Upper lobe of left lung (tissue), 6 donors: ENCODE results near the gene STK39. TPM values are rescaled to one million over a fixed set of nuclear protein-coding genes. Genes with fewer than 3 reads are reported as not detected.
"Not testable (repeated sequence)": the region's sequence is repeated elsewhere in the genome, so short reads cannot be mapped to it uniquely, and the experiment has no call there.

Source experiments
- ATAC-seq, 2 donors: fragments of 200-7000 bp; cut with Tn5 transposase; one replicate each; pipeline ENCODE4 v1.9.1; 2022; ENCODE audit warnings: mild to moderate bottlenecking in 2 of 2, moderate library complexity in 2 of 2; ENCODE audit not compliant: low FRiP score in 2 of 2
- DNase-seq, 2 donors: peaks; one replicate each; pipeline ENCODE4 v3.0.0-alpha.2; 2019 to 2020
- H3K27ac ChIP-seq, 4 donors: fragments of 200-600 bp; sonication (generic); one replicate each; pipeline ENCODE4 v1.5.1; 2016 to 2019
- H3K27me3 ChIP-seq, 4 donors: fragments of 200-600 bp; sonication (generic); one replicate each; pipeline ENCODE4 v1.5.1; 2017 to 2019
- H3K36me3 ChIP-seq, 4 donors: fragments of 200-600 bp; sonication (generic); one replicate each; pipeline ENCODE4 v1.5.1; 2016 to 2019
- H3K4me1 ChIP-seq, 4 donors: fragments of 200-600 bp; sonication (generic); one replicate each; pipeline ENCODE4 v1.5.1; 2018 to 2019
- H3K4me3 ChIP-seq, 4 donors: fragments of 200-600 bp; sonication (generic); one replicate each; pipeline ENCODE4 v1.5.1; 2017 to 2019; ENCODE audit warnings: mild to moderate bottlenecking in 2 of 4, moderate library complexity in 1 of 4
- H3K9me3 ChIP-seq, 4 donors: fragments of 200-600 bp; sonication (generic); one replicate each; pipeline ENCODE4 v1.5.1; 2018 to 2019
- EP300 ChIP-seq, 4 donors: sonication (generic); formaldehyde crosslinking; IDR thresholded peaks; one replicate each; pipeline ENCODE4 v1.5.1; 2017; ENCODE audit warnings: antibody characterized with exemption in 4 of 4, control low read depth in 2 of 4
- POLR2A ChIP-seq, 4 donors: fragments of 450-650 bp; IDR thresholded peaks; one replicate each; pipeline ENCODE4 v1.5.1; 2016 to 2017; ENCODE audit warnings: antibody characterized with exemption in 4 of 4, mild to moderate bottlenecking in 2 of 4
- POLR2AphosphoS5 ChIP-seq, 2 donors: sonication (generic); formaldehyde crosslinking; IDR thresholded peaks; one replicate each; pipeline ENCODE4 v1.5.1; 2017; ENCODE audit warnings: antibody characterized with exemption in 2 of 2
- WGBS, 2 donors: methylation state at CpG; one replicate each; pipeline ENCODE4 v1.1.5; 2017 to 2018; 5-methylcytosine and 5-hydroxymethylcytosine counted together
- total RNA-seq, 6 donors: library from RNA; depleted of rRNA in 4 of 6; stranded (reverse); fragments of >200 nt in 4 of 6; gene quantifications; one replicate each; pipeline versions ENCODE4 v1.1.0 to v1.2.1, GENCODE V29; 2016 to 2021
- TF ChIP-seq, protein P1 (sequence below), 6 experiments: fragments of 450-650 bp in 4 of 6; fragments of 200-600 bp in 2 of 6; sonication (generic) in 2 of 6; IDR thresholded peaks; one replicate each; pipeline ENCODE4 v1.5.1; 2016 to 2019; ENCODE audit warnings: antibody characterized with exemption in 6 of 6
- donor health status: DM: no; HTN: no; CAD: no; lungs with moderate emphysema.
- donor health status: DM: no; HTN: yes; CAD: no; lungs with severe emphysema.

STK39 gene
- total RNA-seq, 6 donors from 2014 or later = 7.9 to 18.8 (median 12.1) TPM

DNA sequence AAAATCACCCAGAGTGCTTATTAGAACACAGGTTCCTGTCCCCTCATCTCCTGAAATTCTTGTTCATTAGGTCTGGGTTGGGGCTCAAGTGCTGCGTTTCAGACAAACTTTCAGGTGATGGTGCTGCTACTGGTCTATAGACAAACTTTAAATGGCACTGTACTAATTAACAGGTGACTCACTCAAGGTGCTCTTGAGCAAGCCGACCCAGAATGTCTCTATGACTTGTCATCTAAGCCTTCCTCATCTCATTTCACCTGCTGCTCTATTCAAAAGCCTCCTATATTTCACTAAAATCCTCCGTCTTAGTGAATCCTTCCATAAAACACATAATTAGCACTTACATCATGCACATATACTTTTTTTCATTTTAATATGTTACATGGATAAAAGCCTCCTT is 29.9 kb upstream of the STK39 start:
- DNase-seq (no peak), ATAC-seq (no peak)
- TF ChIP-seq EP300 (IDR thresholded peaks at IDR 0.05) = no peak
- H3K27ac ChIP-seq = no peak overlapping the region
- H3K27me3 ChIP-seq = no peaks in the 10 kb centered on the region
- H3K36me3 ChIP-seq = no peaks in the 10 kb centered on the region
- 74 to 88% methylated on average over 3 of the region's 3 CpGs for WGBS, 2 donors
- H3K4me1 ChIP-seq = no peaks in the 10 kb centered on the region
- no peak overlapping the region for H3K4me3 ChIP-seq
- no peaks in the 10 kb centered on the region for H3K9me3 ChIP-seq

DNA sequence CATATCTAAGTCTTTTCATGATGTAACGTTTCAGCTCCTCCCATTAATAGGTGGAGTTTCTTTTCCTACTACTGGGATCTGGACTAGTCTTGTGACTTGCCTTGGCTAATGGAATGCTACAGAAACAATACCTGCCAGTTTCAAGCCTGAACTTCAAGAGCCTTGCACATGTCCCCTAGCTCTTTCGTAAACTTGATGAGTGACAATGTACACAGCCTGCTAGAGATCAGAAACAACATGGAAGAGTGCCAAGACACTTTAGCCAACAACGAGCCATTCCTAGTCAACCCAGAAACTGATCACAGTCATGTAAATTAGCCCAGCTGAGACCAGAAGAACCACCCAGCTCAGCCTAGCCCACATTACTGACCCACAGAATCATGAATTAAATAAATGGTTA is 24.8 kb upstream of the STK39 start:
- H3K27me3 ChIP-seq = no peaks in the 10 kb centered on the region
- 63 to 66% methylated on average over 3 of the region's 3 CpGs for WGBS, 2 donors
- no peaks in the 10 kb centered on the region for H3K36me3 ChIP-seq
- no peaks in the 10 kb centered on the region for H3K4me1 ChIP-seq
- TF ChIP-seq, protein P1, sequence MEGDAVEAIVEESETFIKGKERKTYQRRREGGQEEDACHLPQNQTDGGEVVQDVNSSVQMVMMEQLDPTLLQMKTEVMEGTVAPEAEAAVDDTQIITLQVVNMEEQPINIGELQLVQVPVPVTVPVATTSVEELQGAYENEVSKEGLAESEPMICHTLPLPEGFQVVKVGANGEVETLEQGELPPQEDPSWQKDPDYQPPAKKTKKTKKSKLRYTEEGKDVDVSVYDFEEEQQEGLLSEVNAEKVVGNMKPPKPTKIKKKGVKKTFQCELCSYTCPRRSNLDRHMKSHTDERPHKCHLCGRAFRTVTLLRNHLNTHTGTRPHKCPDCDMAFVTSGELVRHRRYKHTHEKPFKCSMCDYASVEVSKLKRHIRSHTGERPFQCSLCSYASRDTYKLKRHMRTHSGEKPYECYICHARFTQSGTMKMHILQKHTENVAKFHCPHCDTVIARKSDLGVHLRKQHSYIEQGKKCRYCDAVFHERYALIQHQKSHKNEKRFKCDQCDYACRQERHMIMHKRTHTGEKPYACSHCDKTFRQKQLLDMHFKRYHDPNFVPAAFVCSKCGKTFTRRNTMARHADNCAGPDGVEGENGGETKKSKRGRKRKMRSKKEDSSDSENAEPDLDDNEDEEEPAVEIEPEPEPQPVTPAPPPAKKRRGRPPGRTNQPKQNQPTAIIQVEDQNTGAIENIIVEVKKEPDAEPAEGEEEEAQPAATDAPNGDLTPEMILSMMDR (IDR thresholded peaks at IDR 0.05) = no peak
- TF ChIP-seq EP300 (IDR thresholded peaks at IDR 0.05) (no peak), POLR2AphosphoS5 (IDR thresholded peaks at IDR 0.05) (no peak), POLR2A (IDR thresholded peaks at IDR 0.05) (no peak)
- no peak for ATAC-seq
- DNase-seq = no peak
- no peaks in the 10 kb centered on the region for H3K9me3 ChIP-seq
- H3K4me3 ChIP-seq = no peak overlapping the region
- no peak overlapping the region for H3K27ac ChIP-seq

DNA sequence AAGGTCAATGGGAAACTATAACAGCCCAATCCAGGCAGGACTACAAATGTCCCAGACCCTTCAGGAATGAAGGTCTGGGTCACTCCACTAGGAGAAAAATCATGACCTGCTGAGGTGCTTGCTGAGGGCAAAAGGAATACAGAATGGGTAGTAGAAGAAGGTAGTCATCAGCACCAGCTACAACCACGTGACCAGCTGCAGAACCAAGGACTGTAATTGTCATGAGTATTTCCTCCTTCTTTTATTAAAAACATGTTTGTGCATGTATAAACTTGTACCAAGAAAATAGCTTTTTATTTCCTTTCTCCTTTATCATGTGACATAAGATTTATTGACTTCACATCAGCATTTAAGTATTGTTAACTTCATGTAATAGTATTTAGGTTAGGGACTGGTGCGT is 15.5 kb upstream of the STK39 start:
- H3K4me3 ChIP-seq, ATAC-seq, H3K27me3 ChIP-seq, DNase-seq, H3K36me3 ChIP-seq, H3K4me1 ChIP-seq, H3K27ac ChIP-seq: not testable (repeated sequence)
- H3K9me3 ChIP-seq = peaks cover 0 to 14% (median 5%) of the 10 kb centered on the region in 4 donors
- 86 to 93% methylated on average over 2 of the region's 2 CpGs for WGBS, 2 donors

DNA sequence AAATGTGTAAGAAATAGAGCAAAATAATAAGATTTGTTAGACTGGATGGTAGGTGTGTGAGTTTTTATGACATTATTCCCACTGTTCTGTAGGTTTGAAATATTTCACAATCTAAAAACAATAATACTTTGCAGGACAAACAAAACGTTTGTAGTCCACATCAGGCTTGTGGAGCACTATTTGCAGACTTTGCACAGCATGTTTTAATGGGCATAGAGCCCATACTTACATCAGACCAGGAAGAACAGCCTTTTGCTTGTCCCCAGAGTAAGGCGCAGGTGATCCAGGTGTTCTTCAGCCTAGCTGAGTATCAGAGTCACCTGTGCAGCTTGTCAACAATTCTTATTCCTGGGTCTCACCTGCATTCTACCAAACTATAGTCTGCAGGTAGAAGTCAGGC is 9.1 kb upstream of the STK39 start:
- 57 to 68% methylated on average over 2 of the region's 2 CpGs for WGBS, 2 donors
- ATAC-seq (peak in 1 of 2 donors; percentile 78), DNase-seq (peak in 1 of 2 donors; percentile 64)
- Histone ChIP-seq H3K27ac (no peak overlapping the region), H3K36me3 (no peaks in the 10 kb centered on the region), H3K27me3 (no peaks in the 10 kb centered on the region), H3K4me3 (no peak overlapping the region), H3K9me3 (peaks cover 0 to 14% (median 5%) of the 10 kb centered on the region in 4 donors), H3K4me1 (no peaks in the 10 kb centered on the region)
- TF ChIP-seq EP300 (IDR thresholded peaks at IDR 0.05) = no peak
- TF ChIP-seq, protein P1 (IDR thresholded peaks at IDR 0.05) = no peak
- no peak for TF ChIP-seq POLR2AphosphoS5 (IDR thresholded peaks at IDR 0.05)
- no peak for TF ChIP-seq POLR2A (IDR thresholded peaks at IDR 0.05)

DNA sequence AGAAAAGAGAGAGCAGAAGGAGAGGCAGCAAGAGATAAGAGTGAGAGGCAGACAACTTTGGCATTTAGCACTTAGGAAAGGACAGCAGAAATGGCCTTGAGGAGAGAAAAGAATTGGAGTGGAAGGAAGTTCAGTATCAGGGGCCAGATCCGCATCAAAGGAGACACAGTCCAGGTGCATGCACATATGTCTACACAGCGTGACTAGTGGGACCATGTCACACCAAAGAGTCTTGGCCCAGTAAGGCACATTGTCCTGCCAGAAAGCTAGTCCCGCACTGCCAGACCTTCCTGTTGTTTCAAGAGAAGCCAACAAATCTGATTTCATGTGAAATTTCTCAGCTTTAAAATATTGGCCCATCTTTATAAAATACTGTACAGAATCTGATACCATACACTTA is 8.5 kb upstream of the STK39 start:
- H3K4me3 ChIP-seq = no peak overlapping the region
- no peaks in the 10 kb centered on the region for H3K27me3 ChIP-seq
- DNase-seq = no peak
- no peak for TF ChIP-seq POLR2AphosphoS5 (IDR thresholded peaks at IDR 0.05)
- no peak for TF ChIP-seq EP300 (IDR thresholded peaks at IDR 0.05)
- no peak for TF ChIP-seq POLR2A (IDR thresholded peaks at IDR 0.05)
- TF ChIP-seq, protein P1 (IDR thresholded peaks at IDR 0.05) = no peak
- WGBS, 2 donors = 61 to 76% methylated on average over 3 of the region's 3 CpGs
- ATAC-seq = no peak
- H3K9me3 ChIP-seq = peaks cover 0 to 14% (median 5%) of the 10 kb centered on the region in 4 donors
- H3K27ac ChIP-seq = no peak overlapping the region
- H3K4me1 ChIP-seq = no peaks in the 10 kb centered on the region
- H3K36me3 ChIP-seq = no peaks in the 10 kb centered on the region

DNA sequence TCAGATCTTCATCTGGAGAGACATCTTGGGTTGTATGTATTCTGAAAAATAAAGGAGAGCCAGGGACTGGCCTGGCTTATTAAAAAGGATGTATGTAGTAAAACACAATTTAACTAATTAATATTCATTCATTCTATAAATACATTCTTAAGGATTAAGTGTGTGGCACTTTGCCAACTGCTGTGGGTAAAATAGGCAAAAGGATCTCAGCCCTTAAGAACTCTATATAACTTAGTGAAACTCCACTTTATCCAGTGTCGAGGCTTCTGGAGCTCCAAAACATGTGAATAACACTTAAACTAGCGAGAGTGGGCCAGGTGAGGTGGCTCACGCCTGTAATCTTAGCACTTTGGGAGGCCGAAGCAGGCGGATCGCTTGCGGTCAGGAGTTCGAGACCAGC is 7.7 kb upstream of the STK39 start:
- 93 to 95% methylated on average over 8 of the region's 8 CpGs for WGBS, 2 donors
- DNase-seq (no peak), ATAC-seq (no peak)
- H3K4me1 ChIP-seq = no peaks in the 10 kb centered on the region
- H3K9me3 ChIP-seq = peaks cover 0 to 14% (median 5%) of the 10 kb centered on the region in 4 donors
- H3K27ac ChIP-seq = no peak overlapping the region
- H3K36me3 ChIP-seq = no peaks in the 10 kb centered on the region
- TF ChIP-seq POLR2A (IDR thresholded peaks at IDR 0.05) = no peak
- TF ChIP-seq, protein P1 (IDR thresholded peaks at IDR 0.05) = no peak
- H3K27me3 ChIP-seq = no peaks in the 10 kb centered on the region
- H3K4me3 ChIP-seq = no peak overlapping the region
